Parathyroid adenoma (tissue), 2 donors: ENCODE measurements around the gene LRP4.

Experiments used
- H2AFZ ChIP-seq: fragments of 300-600 bp; sonication (generic); one replicate; pipeline ENCODE4 v1.7.0; 2017; ENCODE audit warnings: antibody characterized with exemption, mild to moderate bottlenecking
- H3K27ac ChIP-seq: fragments of 300-600 bp; sonication (generic); one replicate; pipeline ENCODE4 v1.7.0; 2017
- H3K27me3 ChIP-seq: fragments of 300-600 bp; sonication (generic); one replicate; pipeline ENCODE4 v1.7.0; 2017; ENCODE audit warnings: low read length; ENCODE audit not compliant: control insufficient read depth, insufficient read depth
- H3K36me3 ChIP-seq: fragments of 300-600 bp; sonication (generic); one replicate; pipeline ENCODE4 v1.7.0; 2017; ENCODE audit warnings: low read length; ENCODE audit not compliant: control insufficient read depth, insufficient read depth
- H3K4me1 ChIP-seq: fragments of 300-600 bp; sonication (generic); one replicate; pipeline ENCODE4 v1.7.0; 2017; ENCODE audit warnings: control low read depth
- H3K4me2 ChIP-seq: fragments of 300-600 bp; sonication (generic); one replicate; pipeline ENCODE4 v1.7.0; 2017; ENCODE audit warnings: low read length
- H3K4me3 ChIP-seq: fragments of 300-600 bp; sonication (generic); one replicate; pipeline ENCODE4 v1.7.0; 2017; ENCODE audit warnings: low read depth, low read length
- H3K79me2 ChIP-seq: fragments of 300-600 bp; sonication (generic); one replicate; pipeline ENCODE4 v1.7.0; 2017; ENCODE audit warnings: control low read depth
- H3K9ac ChIP-seq: fragments of 300-600 bp; sonication (generic); one replicate; pipeline ENCODE4 v1.7.0; 2017; ENCODE audit warnings: mild to moderate bottlenecking
- H3K9me3 ChIP-seq: fragments of 300-600 bp; sonication (generic); one replicate; pipeline ENCODE4 v1.7.0; 2017; ENCODE audit warnings: low read length; ENCODE audit not compliant: control insufficient read depth
- TF ChIP-seq, protein P1 (sequence below): fragments of 300-600 bp; sonication (generic); IDR thresholded peaks from one replicate; pipeline ENCODE4 v1.7.0; 2017; ENCODE audit warnings: antibody characterized with exemption, mild to moderate bottlenecking
- donor health status: primary hyperparathyroidism.

LRP4 gene

DNA sequence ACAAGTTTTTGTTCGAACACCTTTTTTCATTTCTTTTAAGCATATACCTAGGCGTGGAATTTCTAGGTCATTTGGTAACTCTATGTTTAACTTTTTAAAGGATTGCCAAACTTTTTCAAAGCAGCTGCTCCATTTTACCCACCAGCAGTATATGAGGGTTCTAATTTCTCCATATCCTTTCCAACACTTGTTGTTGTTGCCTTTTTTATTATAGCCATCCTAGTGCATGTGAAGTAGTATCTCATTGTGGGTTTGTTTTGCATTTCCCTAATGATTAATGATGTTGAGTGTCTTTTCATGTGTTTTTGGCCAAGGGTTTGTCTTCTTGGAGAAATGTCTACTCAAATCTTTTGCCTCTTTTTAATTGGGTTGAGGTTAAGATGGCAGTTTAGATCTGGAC is 42.7 kb upstream of the LRP4 start:
- peaks cover 2% of the 10 kb centered on the region for H3K79me2 ChIP-seq
- H3K4me1 ChIP-seq = no peaks in the 10 kb centered on the region
- H3K4me3 ChIP-seq = no peak overlapping the region
- no peak overlapping the region for H3K4me2 ChIP-seq
- no peaks in the 10 kb centered on the region for H3K9me3 ChIP-seq
- H3K27me3 ChIP-seq = no peaks in the 10 kb centered on the region
- H3K9ac ChIP-seq = no peak overlapping the region
- H3K27ac ChIP-seq = no peak overlapping the region
- TF ChIP-seq, protein P1, sequence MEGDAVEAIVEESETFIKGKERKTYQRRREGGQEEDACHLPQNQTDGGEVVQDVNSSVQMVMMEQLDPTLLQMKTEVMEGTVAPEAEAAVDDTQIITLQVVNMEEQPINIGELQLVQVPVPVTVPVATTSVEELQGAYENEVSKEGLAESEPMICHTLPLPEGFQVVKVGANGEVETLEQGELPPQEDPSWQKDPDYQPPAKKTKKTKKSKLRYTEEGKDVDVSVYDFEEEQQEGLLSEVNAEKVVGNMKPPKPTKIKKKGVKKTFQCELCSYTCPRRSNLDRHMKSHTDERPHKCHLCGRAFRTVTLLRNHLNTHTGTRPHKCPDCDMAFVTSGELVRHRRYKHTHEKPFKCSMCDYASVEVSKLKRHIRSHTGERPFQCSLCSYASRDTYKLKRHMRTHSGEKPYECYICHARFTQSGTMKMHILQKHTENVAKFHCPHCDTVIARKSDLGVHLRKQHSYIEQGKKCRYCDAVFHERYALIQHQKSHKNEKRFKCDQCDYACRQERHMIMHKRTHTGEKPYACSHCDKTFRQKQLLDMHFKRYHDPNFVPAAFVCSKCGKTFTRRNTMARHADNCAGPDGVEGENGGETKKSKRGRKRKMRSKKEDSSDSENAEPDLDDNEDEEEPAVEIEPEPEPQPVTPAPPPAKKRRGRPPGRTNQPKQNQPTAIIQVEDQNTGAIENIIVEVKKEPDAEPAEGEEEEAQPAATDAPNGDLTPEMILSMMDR = no peak
- no peak overlapping the region for H2AFZ ChIP-seq
- H3K36me3 ChIP-seq = no peaks in the 10 kb centered on the region

DNA sequence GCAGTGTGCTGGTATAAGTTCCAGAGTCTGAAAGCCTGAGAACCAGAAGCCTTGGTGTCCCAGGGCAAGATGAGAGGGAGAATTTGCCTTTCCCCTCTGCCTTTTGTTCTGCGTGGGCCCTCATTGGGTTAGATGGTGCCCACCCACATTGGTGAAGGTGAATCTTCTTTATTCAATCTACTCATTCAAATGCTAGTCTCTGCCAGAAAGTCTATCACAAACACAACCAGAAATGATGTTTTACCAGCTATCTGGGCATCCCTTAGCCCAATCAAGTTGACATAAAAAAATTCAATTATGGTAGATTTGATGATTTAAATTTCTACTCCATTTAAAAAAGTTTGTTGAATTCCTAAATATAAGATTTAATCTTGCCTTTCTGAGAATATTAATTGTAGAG is 40.4 kb upstream of the LRP4 start:
- Histone ChIP-seq H3K9me3 (no peaks in the 10 kb centered on the region), H3K4me2 (no peak overlapping the region), H3K79me2 (peaks cover 2% of the 10 kb centered on the region)

DNA sequence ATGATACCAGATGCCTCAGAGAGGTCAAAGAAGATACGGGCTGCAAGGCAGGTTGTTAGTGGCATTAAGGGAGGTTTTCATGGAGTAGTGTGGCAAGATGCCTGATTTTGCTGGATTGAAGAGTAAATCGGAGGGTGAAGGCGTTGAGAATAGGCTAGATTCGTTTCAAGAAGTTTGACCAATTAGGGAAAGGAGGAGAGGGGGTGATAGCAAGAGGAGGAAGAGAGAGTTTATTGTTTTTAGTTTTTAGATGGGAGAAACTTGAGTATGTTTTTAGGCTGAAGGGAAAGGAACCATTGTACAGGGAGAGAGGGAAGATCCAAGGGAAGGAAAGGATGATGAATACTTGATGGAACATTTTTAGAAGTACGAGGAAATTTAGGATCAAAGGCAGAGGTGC is 34.7 kb upstream of the LRP4 start:
- TF ChIP-seq, protein P1 = no peak
- no peaks in the 10 kb centered on the region for H3K9me3 ChIP-seq

More for the DNA sequence above, 40.4 kb upstream of the LRP4 start:
- no peak overlapping the region for H3K4me3 ChIP-seq
- no peaks in the 10 kb centered on the region for H3K36me3 ChIP-seq
- no peaks in the 10 kb centered on the region for H3K27me3 ChIP-seq
- no peaks in the 10 kb centered on the region for H3K4me1 ChIP-seq
- no peak overlapping the region for H3K27ac ChIP-seq
- H3K9ac ChIP-seq = no peak overlapping the region
- TF ChIP-seq, protein P1 = no peak
- H2AFZ ChIP-seq = no peak overlapping the region

DNA sequence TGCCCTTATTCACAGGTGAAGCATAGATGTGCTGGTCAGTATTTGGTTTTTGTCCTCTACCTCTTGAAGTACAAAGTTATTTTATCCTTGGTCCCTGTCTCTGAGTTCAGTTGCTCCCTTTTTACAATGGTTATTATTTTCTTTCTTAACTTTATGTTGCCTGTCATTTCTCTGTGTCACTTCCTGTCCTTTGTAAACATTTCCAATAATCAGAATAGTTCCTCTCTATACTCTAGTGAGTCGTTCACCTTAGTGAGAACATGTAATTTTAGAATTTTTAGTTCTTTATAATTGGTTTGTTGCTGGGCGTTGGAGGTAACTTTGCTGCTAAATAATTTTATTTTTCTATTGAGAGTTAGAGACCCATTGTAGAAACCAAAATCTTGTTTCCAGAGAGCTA is 34.2 kb upstream of the LRP4 start:
- Histone ChIP-seq H3K4me2 (no peak overlapping the region), H3K79me2 (peaks cover 2% of the 10 kb centered on the region), H2AFZ (no peak overlapping the region), H3K36me3 (no peaks in the 10 kb centered on the region), H3K9me3 (no peaks in the 10 kb centered on the region), H3K27ac (no peak overlapping the region), H3K4me3 (no peak overlapping the region), H3K9ac (no peak overlapping the region), H3K27me3 (no peaks in the 10 kb centered on the region), H3K4me1 (peaks cover 4% of the 10 kb centered on the region)
- TF ChIP-seq, protein P1 = no peak

More for the DNA sequence above, 34.7 kb upstream of the LRP4 start:
- H3K36me3 ChIP-seq = no peaks in the 10 kb centered on the region
- no peak overlapping the region for H3K4me2 ChIP-seq
- H2AFZ ChIP-seq = no peak overlapping the region
- no peak overlapping the region for H3K27ac ChIP-seq
- peaks cover 2% of the 10 kb centered on the region for H3K79me2 ChIP-seq
- peaks cover 4% of the 10 kb centered on the region for H3K4me1 ChIP-seq
- H3K4me3 ChIP-seq = no peak overlapping the region
- H3K27me3 ChIP-seq = no peaks in the 10 kb centered on the region
- no peak overlapping the region for H3K9ac ChIP-seq

DNA sequence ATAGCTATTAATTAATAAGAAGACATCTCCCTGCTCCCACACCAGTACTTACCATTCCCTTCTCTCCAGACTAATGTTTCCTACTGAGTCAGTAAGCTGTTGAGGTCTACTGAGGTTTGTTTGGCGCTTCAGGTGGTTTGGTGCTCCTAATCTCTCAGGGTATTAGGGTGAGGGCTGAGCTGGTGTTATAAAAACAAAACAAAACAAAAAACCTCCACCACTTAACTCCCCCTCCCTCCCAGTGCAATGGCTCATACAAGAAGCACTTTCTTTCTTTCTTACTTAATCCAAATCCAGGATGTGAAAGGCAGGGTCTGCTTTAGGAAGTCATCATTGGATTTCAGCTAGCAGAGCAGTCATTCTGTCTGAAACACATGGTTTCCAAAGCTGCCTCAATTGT is 33.5 kb upstream of the LRP4 start:
- no peak overlapping the region for H3K4me2 ChIP-seq
- no peak overlapping the region for H3K27ac ChIP-seq
- H3K36me3 ChIP-seq = no peaks in the 10 kb centered on the region
- no peak overlapping the region for H3K4me3 ChIP-seq
- TF ChIP-seq, protein P1 = no peak
- H3K9me3 ChIP-seq = no peaks in the 10 kb centered on the region
- peaks cover 4% of the 10 kb centered on the region for H3K4me1 ChIP-seq
- H3K27me3 ChIP-seq = no peaks in the 10 kb centered on the region
- H2AFZ ChIP-seq = no peak overlapping the region
- H3K9ac ChIP-seq = no peak overlapping the region
- H3K79me2 ChIP-seq = peaks cover 2% of the 10 kb centered on the region
